ENCODE measurements around the gene LEMD2. TPM values are rescaled to one million over a fixed set of nuclear protein-coding genes. Genes with fewer than 3 reads are reported as not detected.

Gene LEMD2
- total and polyA plus RNA-seq, 9 of the 15 experiments (the other 6 are each of a cell fraction or from before 2014, with no cell fraction given): 0.32 to 46.3 (median 30.8) TPM

- peaks cover 29 to 70% of the 10 kb centered on the region in 2 experiments; a peak in 4 of 5 replicates for H3K27me3 ChIP-seq (ENCODE audit: control insufficient read depth in 2 of 2, insufficient read depth in 2 of 2, low read length in 2 of 2)
- peaks cover 5% of the 10 kb centered on the region for H3K9me1 ChIP-seq (ENCODE audit: control insufficient read depth, insufficient read depth, low read length)
- intact Hi-C loops (cut with micrococcal nuclease) (no loop called here), in situ Hi-C loops (cut with MboI) (no loop called here)
- POLR2A ChIA-PET: no interaction called here
- no peak overlapping the region for H3K27ac ChIP-seq (ENCODE audit: extremely low read depth, low read depth, low read length)
- no peaks in the 10 kb centered on the region for H3K36me3 ChIP-seq (ENCODE audit: control insufficient read depth, insufficient read depth, low read length)
- no peaks in the 10 kb centered on the region for H3K9me3 ChIP-seq (replicated peaks; ENCODE audit: control insufficient read depth, insufficient read depth, low read depth, low read length)
- H3K4me2 ChIP-seq (ENCODE audit: insufficient read depth, low read length): no peak overlapping the region
- no peak for DNase-seq (ENCODE audit: extremely low read depth in 1 of 4, low spot score in 3 of 4)
- FAIRE-seq: no peak
- no TSS peak for BruUV-seq (replicated peaks)
- H3K4me1 ChIP-seq (replicated peaks in 1 of 2; ENCODE audit: control insufficient read depth in 2 of 2, insufficient read depth in 2 of 2, low read length in 2 of 2): peaks cover 2 to 15% of the 10 kb centered on the region in 2 experiments; a peak in 3 of 5 replicates
- no peak overlapping the region; a peak in 1 of 4 replicates for H3K9ac ChIP-seq (ENCODE audit: insufficient read depth in 1 of 2, low read depth in 2 of 2, low read length in 2 of 2)
- no peaks in the 10 kb centered on the region for H3K79me2 ChIP-seq (ENCODE audit: control insufficient read depth, insufficient read depth, low read length)
- CTCF ChIA-PET (ENCODE audit: low intra/inter-chr PET ratio): no interaction called here
- peaks cover 15% of the 10 kb centered on the region; the same call in 1 of the 2 replicates for H4K20me1 ChIP-seq (replicated peaks; ENCODE audit: control insufficient read depth, insufficient read depth, low read length)
- WGBS (ENCODE audit: insufficient coverage, low coverage, missing lambda C conversion rate): 0% methylated on average over 5 of the region's 5 CpGs
- no peak overlapping the region for H2AFZ ChIP-seq (ENCODE audit: low read depth, low read length)
- ATAC-seq: no peak
- H3K4me3 ChIP-seq: no peak overlapping the region
- TF ChIP-seq PHF8 (IDR thresholded peaks at IDR 0.05; ENCODE audit: borderline replicate concordance, low read length): no peak
- no peak for TF ChIP-seq ZNF407 (IDR thresholded peaks at IDR 0.05; ENCODE audit: low read depth)
- no peak for TF ChIP-seq CREB3L1 (IDR thresholded peaks at IDR 0.05; ENCODE audit: borderline replicate concordance, low read depth)
- TF ChIP-seq ZNF263 (CRISPR knock-in tag; IDR thresholded peaks at IDR 0.05; ENCODE audit: borderline replicate concordance): no peak
- no peak for TF ChIP-seq E2F1 (CRISPR knock-in tag; IDR thresholded peaks at IDR 0.05)
- TF ChIP-seq MYC (IDR thresholded peaks at IDR 0.05; ENCODE audit: low read depth, low read length): no peak
- TF ChIP-seq MYC (CRISPR knock-in tag; IDR thresholded peaks at IDR 0.05; ENCODE audit: borderline replicate concordance, low read depth): no peak
- TF ChIP-seq RAD51 (IDR thresholded peaks at IDR 0.05; ENCODE audit: borderline replicate concordance, low read depth): no peak
- TF ChIP-seq COPS2 (conservative IDR thresholded peaks at IDR 0.05): no peak
- no peak for TF ChIP-seq ZNF551 (CRISPR knock-in tag; IDR thresholded peaks at IDR 0.05)
Measured at GRCh38 chr6:33747823-33748222, 41.1 kb downstream of the LEMD2 start.

All from K562 (cell line).